Measurements from ENCODE around the gene SMARCC1. TPM values are rescaled to one million over a fixed set of nuclear protein-coding genes. Genes with fewer than 3 reads are reported as not detected.

Gene SMARCC1
- total RNA-seq, 4 donors from 2014 or later, result 25.0 to 110 (median 56.4) TPM

- Histone ChIP-seq H3K27me3 (no peaks in the 10 kb centered on the region), H3K4me3 (no peak overlapping the region), H3K27ac (no peak overlapping the region), H3K36me3 (peaks cover 0 to 64% (median 0%) of the 10 kb centered on the region in 3 donors), H3K4me1 (no peaks in the 10 kb centered on the region), H3K9me3 (no peaks in the 10 kb centered on the region)
- TF ChIP-seq CTCF (IDR thresholded peaks at IDR 0.05) (no peak), POLR2A (IDR thresholded peaks at IDR 0.05) (no peak)
- DNase-seq, result no peak
Observed at GRCh38 chr3:47629770-47630169, 151.9 kb downstream of the SMARCC1 start.

GRCh38 chr3:47628426-47628825, 153.3 kb downstream of the SMARCC1 start:
- Histone ChIP-seq H3K36me3 (peaks cover 0 to 58% (median 0%) of the 10 kb centered on the region in 3 donors), H3K4me3 (no peak overlapping the region), H3K27ac (no peak overlapping the region), H3K9me3 (no peaks in the 10 kb centered on the region), H3K4me1 (no peaks in the 10 kb centered on the region), H3K27me3 (no peaks in the 10 kb centered on the region)
- DNase-seq, result no peak
- TF ChIP-seq POLR2A (IDR thresholded peaks at IDR 0.05) (no peak), CTCF (IDR thresholded peaks at IDR 0.05) (no peak)

- TF ChIP-seq POLR2A (IDR thresholded peaks at IDR 0.05) (no peak), CTCF (IDR thresholded peaks at IDR 0.05) (no peak)
- Histone ChIP-seq H3K36me3 (peaks cover 0 to 67% (median 0%) of the 10 kb centered on the region in 3 donors), H3K27me3 (no peaks in the 10 kb centered on the region), H3K4me3 (no peak overlapping the region), H3K9me3 (no peaks in the 10 kb centered on the region), H3K27ac (no peak overlapping the region), H3K4me1 (no peaks in the 10 kb centered on the region)
- no peak for DNase-seq
Observed at GRCh38 chr3:47622671-47623461, 158.8 kb downstream of the SMARCC1 start.

GRCh38 chr3:47617086-47618010, 164.3 kb downstream of the SMARCC1 start:
- Histone ChIP-seq H3K4me3 (no peak overlapping the region), H3K4me1 (no peaks in the 10 kb centered on the region), H3K9me3 (no peaks in the 10 kb centered on the region), H3K27me3 (no peaks in the 10 kb centered on the region), H3K36me3 (peaks cover 0 to 72% (median 0%) of the 10 kb centered on the region in 3 donors), H3K27ac (no peak overlapping the region)
- no peak for DNase-seq
- TF ChIP-seq POLR2A (IDR thresholded peaks at IDR 0.05) (no peak), CTCF (IDR thresholded peaks at IDR 0.05) (no peak)

- TF ChIP-seq CTCF (IDR thresholded peaks at IDR 0.05) (no peak), POLR2A (IDR thresholded peaks at IDR 0.05) (no peak)
- H3K36me3 ChIP-seq, result peaks cover 0 to 53% (median 0%) of the 10 kb centered on the region in 3 donors
Observed at GRCh38 chr3:47614788-47615187, 166.9 kb downstream of the SMARCC1 start.

More at GRCh38 chr3:47614788-47615187, 166.9 kb downstream of the SMARCC1 start:
- DNase-seq, result no peak
- Histone ChIP-seq H3K27me3 (no peaks in the 10 kb centered on the region), H3K9me3 (no peaks in the 10 kb centered on the region), H3K4me3 (no peak overlapping the region), H3K27ac (no peak overlapping the region), H3K4me1 (no peaks in the 10 kb centered on the region)
